GM19372 (cell line): ENCODE data around the gene DNAJC6.

Experiments used
- ATAC-seq: cut with Tn5 transposase; IDR thresholded peaks from one replicate; pipeline ENCODE4 v1.9.1; 2021; ENCODE audit warnings: mild to moderate bottlenecking, low read depth, moderate library complexity; ENCODE audit not compliant: unreplicated experiment

The DNAJC6 gene

GRCh38 chr1:65458730-65459396 lies 149.5 kb downstream of the DNAJC6 start:
- ATAC-seq: peak; percentile 22

GRCh38 chr1:65459397-65459768 lies 150.0 kb downstream of the DNAJC6 start:
- ATAC-seq: peak; percentile 59
